H9 (cell line): ENCODE data around the gene KCNIP4. TPM values are rescaled to one million over a fixed set of nuclear protein-coding genes. Genes with fewer than 3 reads are reported as not detected.

ENCODE experiments used
- DNase-seq: peaks from one replicate; pipeline ENCODE4 v3.0.0-alpha.2; 2017
- H2AFZ ChIP-seq: one replicate; pipeline ENCODE4 v1.6.1; 2013; ENCODE audit warnings: mild to moderate bottlenecking, low read length, control low read depth, moderate library complexity
- H2AK5ac ChIP-seq: 2 replicates; pipeline ENCODE4 v1.6.1; 2013; ENCODE audit warnings: low read length, control low read depth, mixed read lengths; ENCODE audit not compliant: insufficient read length
- H2BK120ac ChIP-seq: one replicate; pipeline ENCODE4 v1.6.1; 2013; ENCODE audit warnings: low read depth, mild to moderate bottlenecking, low read length, control low read depth, inconsistent platforms; ENCODE audit not compliant: poor library complexity, severe bottlenecking
- H2BK12ac ChIP-seq: 2 replicates; pipeline ENCODE4 v1.6.1; 2013; ENCODE audit warnings: low read length, control low read depth, mixed read lengths, low read depth; ENCODE audit not compliant: insufficient read length
- H2BK15ac ChIP-seq: 2 replicates; pipeline ENCODE4 v1.6.1; 2013; ENCODE audit warnings: low read depth, low read length, control low read depth
- H2BK20ac ChIP-seq: one replicate; pipeline ENCODE4 v1.6.1; 2013; ENCODE audit warnings: low read depth, mild to moderate bottlenecking, low read length, control low read depth, inconsistent platforms; ENCODE audit not compliant: poor library complexity, severe bottlenecking
- H2BK5ac ChIP-seq: 2 replicates; pipeline ENCODE4 v1.6.1; 2013; ENCODE audit warnings: low read length, control low read depth, mixed read lengths; ENCODE audit not compliant: insufficient read length
- H3K14ac ChIP-seq: 2 replicates; pipeline ENCODE4 v1.6.1; 2013; ENCODE audit warnings: low read length, control low read depth; ENCODE audit not compliant: insufficient read depth
- H3K18ac ChIP-seq: 2 replicates; pipeline ENCODE4 v1.6.1; 2013; ENCODE audit warnings: low read depth, mild to moderate bottlenecking, mixed read lengths, low read length, control low read depth; ENCODE audit not compliant: insufficient read length
- H3K23ac ChIP-seq: 2 replicates; pipeline ENCODE4 v1.6.1; 2013; ENCODE audit warnings: low read length, control low read depth, mixed read lengths, low read depth; ENCODE audit not compliant: insufficient read length
- H3K23me2 ChIP-seq: 2 replicates; pipeline ENCODE4 v1.6.1; 2013; ENCODE audit warnings: low read depth, mild to moderate bottlenecking, mixed read lengths, low read length, control low read depth; ENCODE audit not compliant: insufficient read length, poor library complexity, severe bottlenecking
- H3K27ac ChIP-seq: 2 replicates; pipeline ENCODE4 v1.5.1; 2013; ENCODE audit warnings: low read length, control low read depth, mixed read lengths, low read depth; ENCODE audit not compliant: insufficient read length
- H3K27me3 ChIP-seq: 2 replicates; pipeline ENCODE4 v1.6.1; 2013; ENCODE audit warnings: low read length, control low read depth, inconsistent platforms; ENCODE audit not compliant: insufficient read depth
- H3K4ac ChIP-seq: 2 replicates; pipeline ENCODE4 v1.6.1; 2013; ENCODE audit warnings: low read depth, mild to moderate bottlenecking, control low read depth, inconsistent platforms, low read length, moderate library complexity
- H3K4me1 ChIP-seq: 2 replicates; pipeline ENCODE4 v1.6.1; 2013; ENCODE audit warnings: low read length, control low read depth, inconsistent platforms; ENCODE audit not compliant: insufficient read depth
- H3K4me2 ChIP-seq: 2 replicates; pipeline ENCODE4 v1.6.1; 2013; ENCODE audit warnings: low read length, control low read depth, mixed read lengths; ENCODE audit not compliant: insufficient read length, insufficient read depth
- H3K56ac ChIP-seq: 2 replicates; pipeline ENCODE4 v1.6.1; 2013; ENCODE audit warnings: low read depth, mild to moderate bottlenecking, mixed read lengths, low read length, control low read depth; ENCODE audit not compliant: insufficient read length
- H3K79me1 ChIP-seq: 2 replicates; pipeline ENCODE4 v1.6.1; 2013; ENCODE audit warnings: low read depth, mild to moderate bottlenecking, moderate library complexity, low read length, control low read depth, inconsistent platforms; ENCODE audit not compliant: insufficient read depth, poor library complexity, severe bottlenecking
- H3K79me2 ChIP-seq: 2 replicates; pipeline ENCODE4 v1.6.1; 2013; ENCODE audit warnings: low read length, control low read depth, inconsistent platforms; ENCODE audit not compliant: insufficient read depth
- H3K9ac ChIP-seq: 2 replicates; pipeline ENCODE4 v1.6.1; 2013; ENCODE audit warnings: low read length, control low read depth, mixed read lengths; ENCODE audit not compliant: insufficient read length; ENCODE audit errors: extremely low read depth
- H3K9me3 ChIP-seq: one replicate; pipeline ENCODE4 v1.6.1; 2013; ENCODE audit warnings: low read depth, low read length, inconsistent platforms; ENCODE audit not compliant: control insufficient read depth
- H3T11ph ChIP-seq: one replicate; pipeline ENCODE4 v1.6.1; 2013; ENCODE audit warnings: mild to moderate bottlenecking, low read length, control low read depth, inconsistent platforms
- H4K20me1 ChIP-seq: one replicate; pipeline ENCODE4 v1.6.1; 2013; ENCODE audit not compliant: control insufficient read depth, insufficient read length, insufficient read depth
- H4K5ac ChIP-seq: 2 replicates; pipeline ENCODE4 v1.6.1; 2013; ENCODE audit warnings: low read depth, mild to moderate bottlenecking, mixed read lengths, low read length, control low read depth; ENCODE audit not compliant: insufficient read length
- H4K8ac ChIP-seq: replicated peaks from 2 replicates; pipeline ENCODE4 v1.6.1; 2013; ENCODE audit warnings: low read length, control low read depth, mixed read lengths, low read depth; ENCODE audit not compliant: insufficient read length
- H4K91ac ChIP-seq: 2 replicates; pipeline ENCODE4 v1.6.1; 2013; ENCODE audit warnings: low read depth, mild to moderate bottlenecking, moderate library complexity, mixed read lengths, low read length, control low read depth; ENCODE audit not compliant: insufficient read length
- H3K27ac Mint-ChIP-seq, 3 experiments: 2 replicates in 2 of 3; 3 replicates in 1 of 3; pipeline ENCODE4 v1.8.0; 2020 to 2021; ENCODE audit warnings: mixed read lengths in 3 of 3, mild to moderate bottlenecking in 1 of 3, moderate library complexity in 1 of 3
- H3K27me3 Mint-ChIP-seq: 2 replicates; pipeline ENCODE4 v1.8.0; 2021; ENCODE audit warnings: low read depth, mild to moderate bottlenecking, moderate library complexity, mixed read lengths
- H3K36me3 Mint-ChIP-seq, 3 experiments: 2 replicates in 2 of 3; 3 replicates in 1 of 3; pipeline ENCODE4 v1.8.0; 2020 to 2021; ENCODE audit warnings: low read depth in 3 of 3, mixed read lengths in 3 of 3; ENCODE audit not compliant: insufficient read depth in 1 of 3
- H3K4me1 Mint-ChIP-seq, 2 experiments: 2 replicates each; pipeline ENCODE4 v1.8.0; 2020; ENCODE audit warnings: mixed read lengths in 2 of 2
- H3K4me3 Mint-ChIP-seq, 2 experiments: 2 replicates in 1 of 2; 3 replicates in 1 of 2; pipeline ENCODE4 v1.8.0; 2020 to 2021; ENCODE audit warnings: mild to moderate bottlenecking in 2 of 2, mixed read lengths in 2 of 2, moderate library complexity in 1 of 2
- H3K9me3 Mint-ChIP-seq, 2 experiments: 2 replicates in 1 of 2; 3 replicates in 1 of 2; pipeline ENCODE4 v1.8.0; 2020; ENCODE audit warnings: mild to moderate bottlenecking in 2 of 2, mixed read lengths in 2 of 2, moderate library complexity in 1 of 2
- CTCF ChIP-seq: fragments of 200-600 bp; sonication (generic); conservative IDR thresholded peaks from 3 replicates; pipeline ENCODE4 v1.8.0; 2021; ENCODE audit warnings: antibody characterized with exemption, mild to moderate bottlenecking
- total RNA-seq: library from RNA; stranded (reverse); gene quantifications from 2 replicates; pipeline ENCODE4 v1.2.1, GENCODE V29; 2021

KCNIP4 gene
- total RNA-seq, 1 experiment from 2014 or later = not detected

GRCh38 chr4:21452931-21453330 lies 495.6 kb downstream of the KCNIP4 start:
- H3K4me1 Mint-ChIP-seq = no peaks in the 10 kb centered on the region
- Histone ChIP-seq H3K14ac (no peak overlapping the region), H3K4me1 (no peaks in the 10 kb centered on the region), H3K23ac (no peak overlapping the region), H2AFZ (no peak overlapping the region), H3K4ac (no peak overlapping the region), H3K56ac (no peak overlapping the region), H3K79me2 (no peaks in the 10 kb centered on the region), H3K9me3 (no peaks in the 10 kb centered on the region), H4K91ac (no peak overlapping the region), H3K27me3 (no peaks in the 10 kb centered on the region), H3K79me1 (no peaks in the 10 kb centered on the region), H2BK15ac (no peak overlapping the region), H2BK5ac (no peak overlapping the region), H3K4me2 (no peak overlapping the region), H3K18ac (no peak overlapping the region), H4K5ac (no peak overlapping the region), H2BK12ac (no peak overlapping the region), H3K23me2 (no peaks in the 10 kb centered on the region), H4K8ac (no peak overlapping the region), H2BK120ac (no peak overlapping the region), H2AK5ac (no peak overlapping the region), H3K27ac (no peak overlapping the region), H3K9ac (no peak overlapping the region), H2BK20ac (no peak overlapping the region), H3T11ph (no peak overlapping the region), H4K20me1 (no peaks in the 10 kb centered on the region)
- 0 out of 2 replicates have a peak, but pooled peaks cover 1% of the 10 kb centered on the region for H3K27me3 Mint-ChIP-seq
- DNase-seq = no peak
- no peaks in the 10 kb centered on the region for H3K36me3 Mint-ChIP-seq
- no peak overlapping the region for H3K4me3 Mint-ChIP-seq
- H3K27ac Mint-ChIP-seq = no peak overlapping the region
- H3K9me3 Mint-ChIP-seq = no peaks in the 10 kb centered on the region
- no peak for TF ChIP-seq CTCF
